Right lobe of liver (tissue), 6 donors: ENCODE measurements around the gene HOXB3. TPM values are rescaled to one million over a fixed set of nuclear protein-coding genes. Genes with fewer than 3 reads are reported as not detected.

ENCODE experiments used
- ATAC-seq, 4 donors: fragments of 200-7000 bp; cut with Tn5 transposase; one replicate each; pipeline ENCODE4 v1.9.1; 2020; ENCODE audit warnings: mild to moderate bottlenecking in 4 of 4, moderate library complexity in 4 of 4
- DNase-seq, 3 donors: peaks; one replicate each; pipeline ENCODE4 v3.0.0-alpha.2; 2020
- H3K27ac ChIP-seq, 3 donors: fragments of 200-600 bp; one replicate each; pipeline ENCODE4 v1.8.0; 2022
- H3K27me3 ChIP-seq, 2 donors: fragments of 200-600 bp; one replicate each; pipeline ENCODE4 v1.8.0; 2022
- H3K36me3 ChIP-seq, 4 donors: fragments of 200-600 bp; sonication (generic) in 1 of 4; one replicate each; pipeline versions ENCODE4 v1.5.1 to v1.8.0; 2017 to 2022; ENCODE audit warnings: control low read depth in 1 of 4
- H3K4me1 ChIP-seq, 4 donors: fragments of 200-600 bp; sonication (generic) in 1 of 4; one replicate each; pipeline versions ENCODE4 v1.5.1 to v1.8.0; 2017 to 2022; ENCODE audit warnings: control low read depth in 1 of 4
- H3K4me3 ChIP-seq, 3 donors: fragments of 200-600 bp; one replicate each; pipeline ENCODE4 v1.8.0; 2022
- H3K9me3 ChIP-seq, 4 donors: fragments of 200-600 bp; sonication (generic) in 1 of 4; one replicate each; pipeline versions ENCODE4 v1.5.1 to v1.8.0; 2017 to 2022; ENCODE audit warnings: control low read depth in 1 of 4
- POLR2A ChIP-seq: fragments of 450-650 bp; IDR thresholded peaks from one replicate; pipeline ENCODE4 v1.6.1; 2017; ENCODE audit warnings: antibody characterized with exemption, mild to moderate bottlenecking
- WGBS: methylation state at CpG from one replicate; pipeline ENCODE4 v1.1.6; 2018; ENCODE audit warnings: low coverage, low lambda C conversion rate; ENCODE audit not compliant: insufficient coverage; ENCODE audit errors: missing lambda C conversion rate; 5-methylcytosine and 5-hydroxymethylcytosine counted together
- intact Hi-C, 2 donors: fragments of 100-400 bp; cut with DNase I; formaldehyde crosslinking; loops; one replicate each; pipeline versions ENCODE4 v1.11.2 to v1.14.1; 2022
- total RNA-seq, 6 experiments: library from RNA; depleted of rRNA in 2 of 6; stranded (reverse); fragments of >200 nt in 2 of 6; fragmentation: NEBNext Ultra II Directional in 3 of 6; extraction: Animal tissue kit (Norgen Biotek cat#: 25700) in 3 of 6; gene quantifications; one replicate each; pipeline versions ENCODE4 v1.1.0 to v1.2.4, GENCODE V29; 2016 to 2023
- TF ChIP-seq, protein P1 (sequence below), 4 donors: fragments of 200-600 bp in 3 of 4; fragments of 450-650 bp in 1 of 4; IDR thresholded peaks; one replicate each; pipeline versions ENCODE4 v1.5.1 to v1.8.0; 2016 to 2022; ENCODE audit warnings: antibody characterized with exemption in 4 of 4, mild to moderate bottlenecking in 2 of 4
- donor health status: DM: no; HTN: yes; CAD: no.
- donor health status: DM: no; HTN: no; CAD: no.
- donor health status: DM: no; HTN: no; CAD: no.
- donor health status: DM: no; HTN: yes; CAD: no.
- donor health status: DM: no; HTN: yes; CAD: no.

HOXB3 gene
- total RNA-seq, 6 experiments from 2014 or later: 0.99 to 3.2 (median 2.6) TPM

DNA sequence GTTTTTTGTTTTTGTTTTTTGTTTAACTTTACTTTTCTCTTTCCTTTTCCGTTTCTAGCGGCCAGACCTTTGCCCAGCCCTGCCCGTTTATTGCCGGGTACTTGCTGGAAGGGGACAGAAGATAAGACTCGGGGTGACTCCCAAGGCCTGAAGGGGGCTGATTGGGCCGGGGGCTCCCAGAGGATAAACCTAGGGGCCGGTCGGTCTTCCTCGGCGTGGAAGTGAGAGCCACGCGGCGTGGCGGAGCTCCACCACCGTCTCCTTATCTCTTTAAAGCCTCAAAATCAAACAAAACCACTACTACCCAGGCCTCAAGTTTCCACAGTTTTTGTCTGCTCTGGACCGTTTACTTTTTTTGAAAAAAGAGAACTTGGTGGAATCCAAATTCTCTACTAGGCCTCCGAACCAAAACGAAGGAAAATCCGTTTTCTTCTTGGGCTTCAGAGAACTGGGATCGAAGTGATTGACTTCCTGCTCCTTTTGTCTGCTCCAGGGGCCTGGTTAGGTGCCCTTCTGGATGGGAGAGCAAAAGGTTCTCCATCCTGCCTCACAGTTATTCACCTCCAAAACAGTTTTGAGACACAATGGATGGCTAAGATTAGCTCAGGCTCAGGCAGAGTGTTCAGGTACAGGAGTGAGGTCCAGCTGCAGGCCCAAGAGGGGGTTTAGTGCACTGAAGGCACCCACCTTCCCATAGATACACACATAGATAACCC lies 44.6 kb upstream of the HOXB3 start:
- ATAC-seq: no peak
- H3K27ac ChIP-seq: no peak overlapping the region
- intact Hi-C loops: no loop called here
- H3K4me1 ChIP-seq: no peaks in the 10 kb centered on the region
- no peaks in the 10 kb centered on the region for H3K36me3 ChIP-seq
- H3K4me3 ChIP-seq: no peak overlapping the region
- TF ChIP-seq, protein P1, sequence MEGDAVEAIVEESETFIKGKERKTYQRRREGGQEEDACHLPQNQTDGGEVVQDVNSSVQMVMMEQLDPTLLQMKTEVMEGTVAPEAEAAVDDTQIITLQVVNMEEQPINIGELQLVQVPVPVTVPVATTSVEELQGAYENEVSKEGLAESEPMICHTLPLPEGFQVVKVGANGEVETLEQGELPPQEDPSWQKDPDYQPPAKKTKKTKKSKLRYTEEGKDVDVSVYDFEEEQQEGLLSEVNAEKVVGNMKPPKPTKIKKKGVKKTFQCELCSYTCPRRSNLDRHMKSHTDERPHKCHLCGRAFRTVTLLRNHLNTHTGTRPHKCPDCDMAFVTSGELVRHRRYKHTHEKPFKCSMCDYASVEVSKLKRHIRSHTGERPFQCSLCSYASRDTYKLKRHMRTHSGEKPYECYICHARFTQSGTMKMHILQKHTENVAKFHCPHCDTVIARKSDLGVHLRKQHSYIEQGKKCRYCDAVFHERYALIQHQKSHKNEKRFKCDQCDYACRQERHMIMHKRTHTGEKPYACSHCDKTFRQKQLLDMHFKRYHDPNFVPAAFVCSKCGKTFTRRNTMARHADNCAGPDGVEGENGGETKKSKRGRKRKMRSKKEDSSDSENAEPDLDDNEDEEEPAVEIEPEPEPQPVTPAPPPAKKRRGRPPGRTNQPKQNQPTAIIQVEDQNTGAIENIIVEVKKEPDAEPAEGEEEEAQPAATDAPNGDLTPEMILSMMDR (IDR thresholded peaks at IDR 0.05): no peak
- TF ChIP-seq POLR2A: no peak
- DNase-seq: no peak
- WGBS: 20% methylated on average over 14 of the region's 20 CpGs
- no peaks in the 10 kb centered on the region for H3K9me3 ChIP-seq
- H3K27me3 ChIP-seq: peaks cover 16 to 79% of the 10 kb centered on the region in 2 donors

DNA sequence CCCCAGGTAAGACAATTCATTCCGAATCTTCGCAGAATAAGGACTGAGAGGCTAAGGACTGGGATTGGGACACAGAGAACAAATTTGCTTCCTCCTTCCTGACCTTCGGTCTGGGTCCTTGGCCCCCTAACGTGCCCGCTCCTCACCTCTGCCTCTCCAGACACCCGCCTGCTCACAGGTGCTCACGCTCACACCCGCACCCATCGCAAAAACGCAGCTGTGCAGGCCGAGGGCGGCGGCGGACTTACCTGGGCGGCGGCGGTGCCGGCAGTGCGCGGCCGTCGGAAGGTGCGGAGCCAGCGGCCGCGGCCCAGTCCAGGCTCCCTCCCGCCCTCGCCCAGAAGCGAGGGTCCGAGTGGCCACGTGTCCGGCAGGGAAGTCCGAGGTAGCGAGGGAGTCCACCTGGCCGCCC lies 43.2 kb upstream of the HOXB3 start:
- intact Hi-C loops: no loop called here
- Histone ChIP-seq H3K36me3 (no peaks in the 10 kb centered on the region), H3K9me3 (no peaks in the 10 kb centered on the region), H3K27ac (no peak overlapping the region), H3K4me3 (no peak overlapping the region), H3K27me3 (peaks cover 18 to 80% of the 10 kb centered on the region in 2 donors), H3K4me1 (no peaks in the 10 kb centered on the region)
- TF ChIP-seq, protein P1 (IDR thresholded peaks at IDR 0.05): no peak
- TF ChIP-seq POLR2A: no peak
- ATAC-seq: no peak
- 29% methylated on average over 12 of the region's 35 CpGs for WGBS
- no peak for DNase-seq

DNA sequence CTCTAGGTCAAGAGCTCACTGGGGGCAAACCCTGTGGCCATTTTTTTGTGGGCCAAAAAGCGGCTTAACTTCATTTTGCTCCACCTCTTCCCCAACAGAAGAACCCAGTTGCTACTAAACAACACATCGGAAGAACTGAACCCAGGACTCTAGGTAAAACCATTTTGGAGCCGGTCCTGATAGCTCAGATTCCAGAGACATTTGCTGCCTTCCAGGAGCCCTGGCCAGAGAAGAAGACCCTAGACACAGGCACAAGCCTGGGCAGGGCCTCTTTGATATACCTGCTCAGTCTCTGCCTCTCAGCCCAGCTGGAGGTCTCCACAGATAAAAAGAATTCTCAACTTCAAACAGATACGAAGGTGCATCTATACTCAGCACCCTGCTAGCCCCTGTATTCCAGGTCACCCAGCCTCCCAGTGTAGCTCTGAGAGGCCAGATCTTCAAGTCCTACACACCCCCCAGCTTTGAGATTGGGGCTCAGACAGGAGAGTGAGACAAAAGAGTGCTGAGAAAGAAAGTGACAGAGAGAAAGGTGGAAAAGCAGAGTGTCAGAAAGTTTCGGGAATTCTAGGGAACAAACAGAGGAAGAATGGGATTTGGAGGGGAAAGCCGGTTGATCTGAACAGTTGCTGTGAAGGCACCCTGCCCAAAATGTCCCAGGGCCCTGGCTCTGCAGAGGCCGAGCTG lies 42.7 kb upstream of the HOXB3 start:
- no peaks in the 10 kb centered on the region for H3K9me3 ChIP-seq
- H3K27ac ChIP-seq: no peak overlapping the region
- DNase-seq (no peak), ATAC-seq (no peak)
- peaks cover 18 to 84% of the 10 kb centered on the region in 2 donors for H3K27me3 ChIP-seq
- H3K4me1 ChIP-seq: no peaks in the 10 kb centered on the region
- H3K36me3 ChIP-seq: no peaks in the 10 kb centered on the region
- intact Hi-C loops: no loop called here
- no peak for TF ChIP-seq POLR2A
- TF ChIP-seq, protein P1 (IDR thresholded peaks at IDR 0.05): no peak
- no peak overlapping the region for H3K4me3 ChIP-seq
- WGBS: 27% methylated on average over 6 of the region's 7 CpGs

DNA sequence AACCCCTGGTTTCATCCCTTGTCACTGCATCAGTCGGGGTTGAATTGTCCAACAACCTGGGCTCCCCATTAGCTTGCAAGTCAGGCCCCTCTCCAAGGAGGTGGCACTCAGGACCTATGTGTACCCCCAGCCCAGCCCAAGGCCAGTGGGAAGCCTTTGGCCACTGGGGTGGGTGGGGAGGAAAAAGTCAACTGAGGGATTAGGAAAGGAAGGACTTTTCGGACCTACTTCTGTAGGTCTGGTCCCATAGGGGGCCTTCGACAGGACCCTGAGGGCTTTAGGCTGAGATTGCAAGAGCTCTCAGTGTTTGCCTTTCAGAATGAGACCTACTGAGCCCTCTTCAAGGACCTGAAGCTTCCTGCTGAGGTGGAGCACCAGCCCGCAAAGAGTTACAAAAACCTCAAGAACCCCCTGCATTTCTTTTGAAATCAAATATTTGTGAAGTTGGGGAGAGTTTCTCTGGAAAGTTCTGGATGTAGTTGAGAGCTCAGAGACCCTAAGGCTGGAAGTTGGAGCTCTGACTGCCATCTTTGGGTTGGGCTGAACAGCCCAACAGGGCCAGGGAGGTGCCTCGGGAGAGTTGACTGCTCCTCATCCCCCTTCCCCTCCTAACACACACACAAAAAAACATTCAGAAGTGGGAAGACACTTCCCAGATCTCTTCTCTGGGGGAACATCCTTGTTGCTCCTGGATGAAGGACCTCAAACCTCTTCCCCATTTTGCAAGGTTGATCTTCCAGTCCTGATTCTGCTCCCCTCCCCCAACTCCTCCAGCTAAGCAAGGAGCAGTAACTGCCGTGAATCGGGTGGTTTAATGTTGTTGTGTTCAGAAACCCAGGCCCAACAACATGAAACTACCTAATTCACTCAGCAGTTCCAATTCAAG lies 41.9 kb upstream of the HOXB3 start:
- intact Hi-C loops: no loop called here
- no peak for ATAC-seq
- Histone ChIP-seq H3K27me3 (peaks cover 26 to 82% of the 10 kb centered on the region in 2 donors), H3K36me3 (no peaks in the 10 kb centered on the region), H3K4me3 (no peak overlapping the region), H3K27ac (no peak overlapping the region), H3K9me3 (no peaks in the 10 kb centered on the region), H3K4me1 (no peaks in the 10 kb centered on the region)
- TF ChIP-seq, protein P1 (IDR thresholded peaks at IDR 0.05): no peak
- no peak for DNase-seq
- 16% methylated on average over 5 of the region's 7 CpGs for WGBS
